NCI-H1092 (cell line): ENCODE data around the gene ZNF547.
A peak's percentile ranks its signal among the peaks of the same experiment; 100 is the strongest.

Source experiments
- DNase-seq: peaks from one replicate; lab custom pipeline; 2025; lab: John Stamatoyannopoulos, UW

Gene ZNF547

GRCh38 chr19:57362997-57363687 lies at the start of gene ZNF547, which contains the start of gene TRAPPC2B:
Gene ZNF547, plus strand, starts transcription at chr19:57363551. Its CDS starts 5,005 bp downstream, at chr19:57368556.
Gene TRAPPC2B, plus strand, starts transcription at chr19:57363551. Its CDS starts 1,283 bp downstream, at chr19:57364834.
- peak; percentile 97 for DNase-seq

GRCh38 chr19:57314146-57314545 lies 49.2 kb upstream of the ZNF547 start:
- no peak for DNase-seq

- no peak for DNase-seq
Measured at GRCh38 chr19:57317503-57317902, 45.8 kb upstream of the ZNF547 start.

- DNase-seq = no peak
Measured at GRCh38 chr19:57319869-57320179, 43.5 kb upstream of the ZNF547 start.

GRCh38 chr19:57320180-57321084 lies 42.9 kb upstream of the ZNF547 start, which contains the start of gene ZNF543:
Gene ZNF543, plus strand, starts transcription at chr19:57320472. Its CDS starts 382 bp downstream, at chr19:57320854.
- peak; percentile 92 for DNase-seq

- no peak for DNase-seq
Measured at GRCh38 chr19:57321116-57321515, 42.2 kb upstream of the ZNF547 start.

- DNase-seq = no peak
Measured at GRCh38 chr19:57321751-57322150, 41.6 kb upstream of the ZNF547 start.

GRCh38 chr19:57324992-57325391 lies 38.4 kb upstream of the ZNF547 start:
- DNase-seq = no peak

- no peak for DNase-seq
Measured at GRCh38 chr19:57327993-57328392, 35.4 kb upstream of the ZNF547 start.

GRCh38 chr19:57334191-57334590 lies 29.2 kb upstream of the ZNF547 start:
- no peak for DNase-seq

GRCh38 chr19:57338877-57339276 lies 24.5 kb upstream of the ZNF547 start:
- DNase-seq = no peak

- DNase-seq = no peak
Measured at GRCh38 chr19:57342582-57342981, 20.8 kb upstream of the ZNF547 start.

- no peak for DNase-seq
Measured at GRCh38 chr19:57348136-57348535, 15.2 kb upstream of the ZNF547 start.

GRCh38 chr19:57350877-57351805 lies 12.2 kb upstream of the ZNF547 start, which contains the start of gene ZNF304:
Gene ZNF304, plus strand, starts transcription at chr19:57351271. Its CDS starts 394 bp downstream, at chr19:57351665.
- peak; percentile 89 for DNase-seq

- DNase-seq = no peak
Measured at GRCh38 chr19:57351867-57352266, 11.5 kb upstream of the ZNF547 start.

- DNase-seq = no peak
Measured at GRCh38 chr19:57355916-57356315, 7.4 kb upstream of the ZNF547 start.

GRCh38 chr19:57357406-57357805 lies 5.9 kb upstream of the ZNF547 start:
- no peak for DNase-seq

- DNase-seq = no peak
Measured at GRCh38 chr19:57359300-57359699, 4.1 kb upstream of the ZNF547 start.

- no peak for DNase-seq
Measured at GRCh38 chr19:57362419-57362818, 932 bp upstream of the ZNF547 start.

GRCh38 chr19:57363688-57364181 lies 384 bp downstream of the ZNF547 start:
- DNase-seq = no peak

- DNase-seq = no peak
Measured at GRCh38 chr19:57366776-57367175, 3.4 kb downstream of the ZNF547 start.

GRCh38 chr19:57374179-57374578 lies 10.8 kb downstream of the ZNF547 start:
- DNase-seq = no peak
